Measurements from ENCODE around the gene FRMD4A.
"Not testable (repeated sequence)": the region's sequence is repeated elsewhere in the genome, so short reads cannot be mapped to it uniquely, and the experiment has no call there.

The FRMD4A gene

GRCh38 chr10:13773043-13773442 lies 557.7 kb downstream of the FRMD4A start:
- Histone ChIP-seq H3K27ac (peak overlapping the region in 9 of 21 experiments; percentile 7 to 74 (median 58)), H3K4me3 (no peak overlapping the region)

GRCh38 chr10:13771992-13772391 lies 558.7 kb downstream of the FRMD4A start:
- H3K4me3 ChIP-seq: no peak overlapping the region
- H3K27ac ChIP-seq: peak overlapping the region in 4 of 21 experiments; percentile 47 to 73 (median 54)

- no peak overlapping the region for H3K4me3 ChIP-seq
- peak overlapping the region in 7 of 21 experiments; percentile 5 to 75 (median 42) for H3K27ac ChIP-seq
Measured at GRCh38 chr10:13770760-13771493, 559.8 kb downstream of the FRMD4A start.

GRCh38 chr10:13769946-13770345 lies 560.8 kb downstream of the FRMD4A start:
- H3K27ac ChIP-seq: peak overlapping the region in 9 of 21 experiments; percentile 22 to 69 (median 49)

GRCh38 chr10:13767676-13768178 lies 563.0 kb downstream of the FRMD4A start:
- H3K27ac ChIP-seq: no peak overlapping the region

More at GRCh38 chr10:13769946-13770345, 560.8 kb downstream of the FRMD4A start:
- H3K4me3 ChIP-seq: no peak overlapping the region

GRCh38 chr10:13767148-13767547 lies 563.6 kb downstream of the FRMD4A start:
- H3K27ac ChIP-seq, H3K4me3 ChIP-seq: not testable (repeated sequence)

More at GRCh38 chr10:13767676-13768178, 563.0 kb downstream of the FRMD4A start:
- H3K4me3 ChIP-seq: no peak overlapping the region

GRCh38 chr10:13765641-13766341 lies 564.9 kb downstream of the FRMD4A start:
- no peak overlapping the region for H3K27ac ChIP-seq
- H3K4me3 ChIP-seq: no peak overlapping the region

GRCh38 chr10:13761490-13762091 lies 569.1 kb downstream of the FRMD4A start:
- Histone ChIP-seq H3K27ac (no peak overlapping the region), H3K4me3 (no peak overlapping the region)

- H3K4me3 ChIP-seq: no peak overlapping the region
- H3K27ac ChIP-seq: peak overlapping the region in 4 of 21 experiments; percentile 1 to 66 (median 22)
Measured at GRCh38 chr10:13759168-13759567, 571.6 kb downstream of the FRMD4A start.

- H3K4me3 ChIP-seq: no peak overlapping the region
- H3K27ac ChIP-seq: peak overlapping the region in 4 of 21 experiments; percentile 1 to 66 (median 22)
Measured at GRCh38 chr10:13758756-13759155, 572.0 kb downstream of the FRMD4A start.

GRCh38 chr10:13758312-13758711 lies 572.4 kb downstream of the FRMD4A start:
- Histone ChIP-seq H3K4me3 (no peak overlapping the region), H3K27ac (peak overlapping the region in 11 of 21 experiments; percentile 6 to 70 (median 50))

- Histone ChIP-seq H3K4me3 (no peak overlapping the region), H3K27ac (no peak overlapping the region)
Measured at GRCh38 chr10:13754277-13754676, 576.4 kb downstream of the FRMD4A start.

GRCh38 chr10:13751191-13751764 lies 579.4 kb downstream of the FRMD4A start:
- Histone ChIP-seq H3K27ac (no peak overlapping the region), H3K4me3 (no peak overlapping the region)

GRCh38 chr10:13750299-13751190 lies 580.2 kb downstream of the FRMD4A start:
- Histone ChIP-seq H3K4me3 (no peak overlapping the region), H3K27ac (no peak overlapping the region)

GRCh38 chr10:13745271-13745670 lies 585.5 kb downstream of the FRMD4A start:
- H3K4me3 ChIP-seq: no peak overlapping the region

GRCh38 chr10:13743963-13744362 lies 586.8 kb downstream of the FRMD4A start:
- Histone ChIP-seq H3K4me3 (no peak overlapping the region), H3K27ac (no peak overlapping the region)

More at GRCh38 chr10:13745271-13745670, 585.5 kb downstream of the FRMD4A start:
- H3K27ac ChIP-seq: no peak overlapping the region

GRCh38 chr10:13743101-13743693 lies 587.5 kb downstream of the FRMD4A start:
- H3K27ac ChIP-seq: no peak overlapping the region
- no peak overlapping the region for H3K4me3 ChIP-seq

- H3K4me3 ChIP-seq: no peak overlapping the region
- H3K27ac ChIP-seq: no peak overlapping the region
Measured at GRCh38 chr10:13741438-13741837, 589.3 kb downstream of the FRMD4A start.

GRCh38 chr10:13740461-13740860 lies 590.3 kb downstream of the FRMD4A start:
- H3K27ac ChIP-seq: no peak overlapping the region
- H3K4me3 ChIP-seq: no peak overlapping the region

All from skin epidermis (tissue), 12 donors.